Thyroid gland (tissue), 4 donors: ENCODE results near the gene SORCS2.

Source experiments
- CTCF ChIP-seq, 6 experiments: fragments of 200-600 bp in 3 of 6; fragments of 450-650 bp in 3 of 6; sonication (generic) in 3 of 6; IDR thresholded peaks; one replicate each; pipeline ENCODE4 v1.5.1; 2016 to 2019; ENCODE audit warnings: antibody characterized with exemption in 6 of 6, mild to moderate bottlenecking in 2 of 6, inconsistent platforms in 1 of 6, moderate library complexity in 1 of 6
- POLR2A ChIP-seq, 2 donors: fragments of 450-650 bp; IDR thresholded peaks; one replicate each; pipeline ENCODE4 v1.6.1; 2017; ENCODE audit warnings: antibody characterized with exemption in 2 of 2, mild to moderate bottlenecking in 2 of 2, moderate library complexity in 1 of 2

- peak in 1 of 6 experiments; percentile 0 for TF ChIP-seq CTCF (IDR thresholded peaks at IDR 0.05)
- no peak for TF ChIP-seq POLR2A (IDR thresholded peaks at IDR 0.05)
Measured at GRCh38 chr4:7336067-7336569, 143.8 kb downstream of the SORCS2 start.
